Hematopoietic multipotent progenitor cell treated with erythropoietin and hydrocortisone succinate and interleukin-3 and kit ligand, for 8 days (in vitro differentiated cells): Measurements from ENCODE around the gene KCNA3.

Experiments used
- DNase-seq: peaks from one replicate; pipeline ENCODE4 v3.0.0-alpha.2; 2015

The KCNA3 gene

DNA sequence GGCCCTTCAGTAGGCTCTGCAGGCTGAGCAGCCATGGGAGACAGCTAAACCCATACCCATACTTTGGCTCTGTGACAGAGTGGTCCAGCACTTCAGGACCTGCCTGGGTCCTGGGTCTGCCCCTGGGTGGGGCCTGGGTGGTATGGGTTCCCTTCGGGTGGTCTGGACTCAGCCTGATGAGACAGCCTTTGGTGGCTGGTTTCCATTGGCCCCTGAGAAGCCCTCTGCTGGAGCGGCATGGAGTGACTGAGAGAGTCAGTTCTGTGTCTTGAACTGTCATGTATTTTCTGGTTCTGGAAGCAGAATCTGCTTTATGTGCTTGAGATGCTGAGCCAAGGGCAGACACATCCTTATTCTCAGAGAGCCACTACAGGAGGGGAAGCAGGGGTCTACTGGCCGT, 37.3 kb downstream of the KCNA3 start:
- no peak for DNase-seq

DNA sequence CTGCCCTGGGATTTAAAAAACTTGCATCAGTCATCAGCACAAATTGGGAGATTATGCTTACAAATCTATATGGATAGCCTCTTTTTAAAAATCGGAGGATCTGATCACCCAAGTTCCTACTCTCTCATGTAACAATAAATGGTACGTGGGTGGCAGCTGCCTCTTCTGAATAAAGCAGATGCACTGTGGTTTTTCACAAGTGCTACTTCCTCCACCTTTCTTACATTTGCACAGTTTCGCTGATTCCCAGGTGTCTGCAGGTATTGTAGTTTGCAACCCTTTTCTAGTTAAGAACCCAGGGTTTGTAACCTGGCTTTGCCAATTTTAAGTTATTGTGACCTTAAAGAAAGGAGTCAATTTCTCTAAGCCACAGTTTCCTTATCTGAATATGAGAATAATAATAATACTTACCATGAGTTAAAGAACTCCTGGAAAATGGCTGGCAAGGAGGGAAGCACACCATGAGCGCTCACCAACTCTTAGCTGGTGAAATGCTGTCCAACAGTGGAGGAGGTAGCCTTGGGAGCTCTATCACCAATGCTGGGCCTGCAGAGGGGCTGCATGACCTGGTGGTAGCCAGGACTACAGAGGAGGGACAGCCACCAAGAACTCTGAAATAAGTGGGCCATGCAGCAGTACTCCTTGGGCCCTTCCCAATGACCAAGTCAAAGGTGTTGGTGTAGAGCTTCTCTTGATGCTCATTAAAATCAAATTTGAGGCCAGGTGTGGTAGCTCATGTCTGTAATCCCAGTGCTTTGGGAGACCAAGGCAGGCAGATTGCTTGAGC, 38.4 kb downstream of the KCNA3 start:
- no peak for DNase-seq

DNA sequence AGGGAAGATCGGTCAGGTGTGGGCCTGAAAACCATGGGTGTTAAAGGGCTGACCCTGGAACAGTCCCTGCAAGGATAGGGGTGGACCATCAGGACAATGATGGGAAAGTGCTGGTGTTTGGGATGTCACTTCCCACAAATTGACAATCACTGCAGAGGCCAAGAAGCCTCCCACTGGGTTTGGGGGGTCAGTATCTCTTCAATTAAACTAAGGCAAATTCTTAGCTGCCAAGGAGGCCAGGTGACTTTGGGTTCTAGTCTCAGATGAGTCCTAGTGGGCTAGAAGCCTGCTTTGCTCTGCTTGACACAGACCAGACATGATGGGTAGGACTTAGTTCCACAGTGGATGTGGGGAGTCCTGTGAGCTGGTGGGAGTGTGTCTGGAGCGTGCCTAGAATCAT, 39.3 kb downstream of the KCNA3 start:
- DNase-seq: no peak

DNA sequence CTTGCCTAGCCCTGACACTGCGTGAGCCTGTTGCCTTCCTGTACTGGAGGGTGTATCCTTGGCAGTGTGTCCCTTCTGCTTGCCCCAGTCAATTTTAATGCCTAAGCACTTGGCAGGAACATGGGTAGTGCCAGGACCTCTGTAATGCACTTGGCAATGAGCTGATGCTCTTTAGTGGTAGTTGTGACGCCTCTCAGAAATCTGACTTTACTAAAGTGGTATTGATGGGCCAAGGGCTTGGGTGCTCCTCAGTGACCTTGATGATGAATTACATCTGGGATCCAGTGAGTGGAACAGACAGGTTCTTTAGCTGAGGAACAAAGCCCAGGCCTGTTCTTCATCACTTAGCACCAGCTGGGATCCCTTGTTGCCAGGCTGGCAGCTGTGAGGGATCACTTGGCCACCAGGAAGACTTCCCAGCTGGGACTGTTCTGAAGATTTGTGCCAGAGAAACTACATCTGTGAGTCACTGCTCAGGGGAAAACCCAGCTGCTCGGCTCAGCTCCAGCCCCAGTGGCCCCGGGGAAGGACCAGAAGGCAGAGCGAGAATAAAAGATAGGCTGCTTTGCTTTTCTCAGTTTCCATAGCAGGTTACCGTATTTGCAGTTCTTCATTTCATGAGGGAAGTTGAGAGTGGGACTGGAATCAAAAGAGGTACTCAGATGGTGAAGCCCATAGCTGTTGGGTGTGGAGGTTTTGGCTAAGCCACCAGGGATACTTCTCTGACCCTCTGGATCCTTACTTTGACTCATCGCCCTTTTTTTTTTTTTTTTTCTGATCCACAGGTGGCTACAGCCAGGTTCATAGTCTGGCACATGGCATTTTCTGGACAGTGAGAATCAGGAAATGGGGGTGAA, 40.1 kb downstream of the KCNA3 start:
- no peak for DNase-seq

DNA sequence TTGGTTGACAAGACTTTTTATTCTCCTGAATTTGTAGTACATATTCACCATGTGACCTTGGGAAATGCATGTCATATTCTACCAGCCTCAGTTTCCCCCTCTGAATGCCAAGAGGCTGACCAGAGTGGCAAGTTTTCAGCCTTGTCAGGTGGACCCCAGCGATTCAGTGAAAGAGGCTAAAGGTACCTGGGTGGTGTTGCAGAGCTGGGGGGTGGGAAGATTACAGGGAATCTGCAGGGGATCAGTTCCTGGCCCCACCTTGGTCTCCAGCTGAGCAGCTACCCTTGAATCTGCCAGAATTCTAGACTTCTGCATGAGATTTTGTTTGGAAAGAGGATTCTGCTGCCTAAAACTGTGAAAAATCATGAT, 40.7 kb downstream of the KCNA3 start:
- DNase-seq: no peak

DNA sequence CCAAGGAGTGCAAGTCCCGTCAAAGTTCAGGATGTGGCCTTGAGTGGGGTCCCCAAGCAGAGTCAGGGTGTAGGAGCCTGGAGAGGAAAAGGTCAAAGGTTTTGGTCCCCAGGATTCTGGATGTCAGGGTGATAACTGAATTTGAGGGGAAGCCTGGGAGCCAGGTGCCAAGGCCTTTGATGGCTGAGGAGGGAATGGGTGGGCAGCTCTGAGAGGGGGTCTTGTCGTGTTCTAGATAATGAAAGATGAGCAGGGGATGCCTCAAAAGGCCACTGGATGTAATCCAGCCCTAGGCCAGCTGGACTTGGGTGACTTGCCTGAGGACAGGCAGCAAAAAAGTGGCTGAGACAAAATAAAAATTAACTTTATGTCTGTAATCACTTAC, 41.1 kb downstream of the KCNA3 start:
- DNase-seq: no peak

DNA sequence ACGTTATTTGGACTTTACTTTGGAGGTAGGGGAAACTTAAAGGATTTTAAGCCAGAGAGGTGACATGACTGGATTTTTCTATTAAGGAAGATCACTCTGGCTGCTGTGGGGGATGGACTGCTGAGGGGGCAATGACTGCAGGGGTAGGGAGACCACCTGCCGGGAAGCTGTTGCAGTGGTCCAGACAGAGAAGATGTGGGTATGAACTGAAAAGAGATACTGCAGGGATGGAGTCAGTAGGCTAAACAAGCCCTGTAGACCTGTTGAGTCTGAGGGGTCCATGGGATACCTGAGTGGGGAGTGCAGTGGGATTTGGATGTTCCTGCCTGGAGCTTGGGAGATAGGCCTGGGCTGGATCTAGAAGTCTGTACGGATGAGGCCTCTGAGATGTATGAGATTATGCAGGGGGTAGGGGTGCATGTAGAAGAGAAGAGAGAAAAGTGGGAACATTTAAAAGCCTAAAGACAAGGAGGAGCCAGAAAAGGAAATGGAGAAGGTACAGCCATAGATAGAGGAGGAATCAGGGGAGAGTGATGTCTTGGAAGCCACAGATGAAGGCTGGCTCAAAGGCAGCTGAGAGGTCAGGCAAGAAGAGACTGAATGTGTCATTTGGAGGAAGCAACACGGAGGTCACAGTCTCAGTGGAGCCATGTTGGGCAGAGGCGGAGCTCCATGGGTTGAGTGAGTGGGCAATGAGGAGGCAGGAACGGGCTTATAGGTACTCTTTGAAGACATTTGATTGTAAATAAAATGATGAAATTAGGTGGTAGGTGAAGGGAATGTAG, 42.7 kb downstream of the KCNA3 start:
- no peak for DNase-seq

DNA sequence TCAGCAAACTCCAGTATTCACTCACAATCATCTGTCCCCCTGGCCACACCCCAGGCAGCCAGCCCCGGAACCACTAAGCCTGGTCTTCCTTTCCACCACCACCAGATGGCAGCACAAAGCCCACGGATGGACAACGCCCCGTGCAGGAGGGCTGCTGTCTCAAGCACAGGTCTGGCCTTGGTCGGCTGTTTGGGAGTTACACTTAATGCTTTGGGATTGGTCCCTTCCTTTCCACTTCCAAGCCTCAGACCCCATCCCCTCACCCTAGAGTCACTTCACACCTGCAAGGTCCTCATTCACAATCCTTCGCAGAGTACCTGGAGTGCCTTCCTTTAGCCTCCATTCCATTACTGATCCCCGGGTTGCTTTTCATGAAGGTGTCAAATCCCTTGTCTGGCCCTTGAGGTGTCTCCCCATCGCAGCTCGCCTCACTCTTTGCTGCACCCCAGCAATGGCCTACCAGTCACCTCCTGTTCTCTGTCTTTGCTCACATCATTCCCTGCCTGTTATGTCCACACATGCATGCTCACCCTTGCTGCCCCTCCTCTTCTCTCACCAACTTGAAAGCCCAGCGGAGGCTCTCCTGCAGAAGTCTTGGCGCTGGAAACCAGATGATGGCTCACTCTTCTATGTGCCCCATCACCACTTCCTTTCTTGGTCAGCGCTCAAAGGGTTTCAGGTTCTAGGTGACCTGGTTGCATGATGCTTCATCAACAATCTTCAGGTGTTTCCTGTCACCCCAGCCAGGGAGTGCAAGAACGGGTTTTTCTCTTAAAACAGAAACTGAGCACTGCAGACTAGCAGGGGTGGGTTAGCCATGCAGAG, 43.7 kb downstream of the KCNA3 start:
- peak; percentile 66 for DNase-seq

DNA sequence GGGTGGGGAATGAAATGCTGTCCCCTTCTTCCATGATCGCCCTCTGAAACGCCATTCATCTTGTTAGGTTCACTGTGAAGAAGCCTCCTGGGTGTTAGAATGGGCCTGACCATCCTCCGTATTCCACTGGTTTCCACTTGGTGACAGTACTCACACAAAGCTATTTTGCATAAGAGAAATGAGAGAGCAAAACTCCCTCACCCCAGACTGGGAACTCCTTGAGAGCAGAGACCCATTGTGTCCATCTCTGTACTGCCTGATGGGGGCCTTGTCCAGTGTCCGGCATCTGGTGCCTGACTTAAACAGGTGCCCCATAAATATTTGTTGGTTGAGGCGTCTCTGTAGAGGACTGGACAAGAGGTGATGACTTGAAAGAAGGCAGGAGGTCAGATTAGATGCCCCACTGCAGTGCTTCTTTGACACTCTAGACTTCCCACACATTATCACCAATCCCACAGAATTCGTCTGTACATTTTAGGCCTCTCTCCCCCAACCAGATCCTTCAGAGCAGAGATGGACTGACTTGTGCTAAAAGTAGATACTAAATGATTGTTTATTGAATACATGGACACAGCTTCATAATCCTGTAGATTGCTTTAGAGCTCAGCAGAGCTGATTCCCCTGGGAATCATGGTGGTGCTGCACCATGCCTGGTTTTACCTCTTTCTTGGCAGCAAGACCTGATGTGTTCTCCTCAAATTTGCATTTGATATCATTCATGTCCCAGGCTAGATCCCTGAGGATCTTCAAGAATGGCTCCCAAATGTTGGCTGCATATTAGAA, 46.2 kb downstream of the KCNA3 start:
- DNase-seq: no peak

DNA sequence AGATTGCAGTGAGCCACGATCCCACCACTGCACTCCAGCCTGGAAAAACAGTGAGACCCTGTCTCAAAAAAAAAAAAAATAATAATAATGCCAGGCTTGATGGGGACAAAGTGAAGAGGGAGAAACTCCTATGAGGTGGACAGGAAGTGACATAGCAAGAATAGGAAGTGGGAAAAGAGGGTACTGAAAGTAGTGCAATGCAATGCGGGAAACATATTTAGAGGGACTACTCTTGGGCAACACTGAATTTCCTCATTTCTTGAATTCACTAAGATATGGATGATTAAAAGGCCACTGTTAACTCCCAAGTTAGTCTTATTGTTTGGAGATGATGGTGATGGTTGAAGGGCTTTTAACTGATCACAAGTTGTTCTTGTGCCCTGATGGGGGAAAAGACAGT, 47.0 kb downstream of the KCNA3 start:
- no peak for DNase-seq

DNA sequence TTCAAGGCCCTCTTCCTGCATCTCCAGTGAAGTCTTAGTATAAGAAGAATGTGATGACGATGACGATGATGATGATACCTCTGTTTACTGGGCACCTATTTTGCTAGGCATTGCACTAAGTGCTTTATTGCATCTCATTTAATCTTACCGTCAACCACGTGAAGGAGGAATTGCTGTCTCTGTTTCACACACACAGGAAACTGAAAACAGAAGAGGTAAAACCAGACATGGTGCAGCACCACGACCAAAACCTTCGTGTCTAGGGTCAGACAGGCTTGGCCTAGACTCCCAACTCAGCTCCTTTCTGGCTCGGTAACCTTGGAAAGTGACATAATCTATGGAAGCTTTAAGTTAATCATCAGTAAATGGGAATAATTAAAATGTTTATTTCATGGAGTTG, 47.9 kb downstream of the KCNA3 start:
- DNase-seq: no peak
